K562 (cell line): ENCODE results near the gene LMAN2. TPM values are rescaled to one million over a fixed set of nuclear protein-coding genes. Genes with fewer than 3 reads are reported as not detected.

ENCODE experiments used
- BRCA1 ChIP-seq, 2 experiments: fragments of 450-650 bp in 1 of 2; sonication (generic) in 1 of 2; formaldehyde crosslinking in 1 of 2; IDR thresholded peaks; 2 replicates each; pipeline versions ENCODE4 v1.5.0 to v1.6.1; 2017 to 2020; ENCODE audit warnings: mild to moderate bottlenecking in 1 of 2, missing genetic modification reagents in 1 of 2
- FOXM1 ChIP-seq, 2 experiments: fragments of 450-650 bp in 1 of 2; sonication (generic) in 1 of 2; formaldehyde crosslinking in 1 of 2; IDR thresholded peaks; 2 replicates each; pipeline versions ENCODE4 v1.6.1 to v1.9.0; 2017 to 2022; ENCODE audit warnings: low read depth in 2 of 2, mild to moderate bottlenecking in 2 of 2, missing genetic modification reagents in 1 of 2, moderate library complexity in 1 of 2
- GABPB1 ChIP-seq: sonication (generic); formaldehyde crosslinking; IDR thresholded peaks from 2 replicates; pipeline ENCODE4 v1.8.0; 2022; ENCODE audit warnings: mild to moderate bottlenecking, missing genetic modification reagents
- HMG20B ChIP-seq: fragments of 250-450 bp; sonication (Bioruptor Pico); IDR thresholded peaks from 2 replicates; pipeline ENCODE4 v1.5.0; 2021; ENCODE audit warnings: mild to moderate bottlenecking
- L3MBTL2 ChIP-seq: fragments of 450-650 bp; IDR thresholded peaks from 2 replicates; pipeline ENCODE4 v1.6.1; 2016; ENCODE audit warnings: mild to moderate bottlenecking, moderate library complexity
- SP1 ChIP-seq: sonication (generic); formaldehyde crosslinking; IDR thresholded peaks from 2 replicates; pipeline ENCODE4 v1.8.1; 2022; ENCODE audit warnings: mild to moderate bottlenecking, missing genetic modification reagents
- TGIF2 ChIP-seq: sonication (generic); formaldehyde crosslinking; IDR thresholded peaks from 2 replicates; pipeline ENCODE4 v1.8.1; 2022; ENCODE audit warnings: mild to moderate bottlenecking, missing genetic modification reagents, moderate library complexity
- ZNF695 ChIP-seq: fragments of 450-650 bp; formaldehyde crosslinking; IDR thresholded peaks from 2 replicates; pipeline ENCODE4 v1.4.0; 2020; ENCODE audit warnings: mild to moderate bottlenecking, moderate library complexity
- polyA plus RNA-seq, 8 experiments: library from polyadenylated mRNA; depleted of rRNA in 4 of 8; stranded (reverse) in 5 of 8; unstranded in 3 of 8; fragments of >200 nt; fragmentation: Nextera tagmentation in 2 of 8; fragmentation: Illumina TruSeq in 1 of 8; extraction: Ambion mirVana in 2 of 8; extraction: Trizol in 1 of 8; gene quantifications; 2 replicates each; pipeline versions ENCODE4 v1.2.1 to v1.2.3, GENCODE V29; 2011 to 2014; ENCODE audit warnings: inconsistent platforms in 1 of 8, missing spikeins in 1 of 8
- total RNA-seq, 7 experiments: library from RNA; depleted of rRNA in 6 of 7; stranded (reverse); fragments of >200 nt in 6 of 7; fragmentation: Illumina TruSeq in 2 of 7; extraction: Trizol in 2 of 7; gene quantifications; 2 replicates each; pipeline versions ENCODE4 v1.2.1 to v1.2.3, GENCODE V29; 2011 to 2021; ENCODE audit warnings: low replicate concordance in 1 of 7
- TF ChIP-seq, protein P1 (sequence below), 2 experiments: IDR thresholded peaks; 2 replicates each; pipeline ENCODE4 v1.6.1; 2011; ENCODE audit warnings: borderline replicate concordance in 1 of 2, control low read depth in 1 of 2, low read depth in 1 of 2, low read length in 1 of 2, mild to moderate bottlenecking in 1 of 2, mixed read lengths in 1 of 2, moderate library complexity in 1 of 2; ENCODE audit not compliant: insufficient read depth in 1 of 2, insufficient read length in 1 of 2, poor library complexity in 1 of 2, severe bottlenecking in 1 of 2; ENCODE audit errors: extremely low read depth in 1 of 2
- TF ChIP-seq, protein P2 (sequence below), 3 experiments: fragments of 200-800 bp in 1 of 3; sonication (Bioruptor generic) in 1 of 3; sonication (generic) in 1 of 3; formaldehyde crosslinking in 1 of 3; IDR thresholded peaks; 2 replicates each; pipeline versions ENCODE4 v1.6.1 to v1.8.0; 2016 to 2022; ENCODE audit warnings: mild to moderate bottlenecking in 2 of 3, missing compliant biosample characterization in 2 of 3, missing genetic modification characterization in 2 of 3, missing genetic modification reagents in 1 of 3
- TF ChIP-seq, protein P3 (sequence below): fragments of 450-650 bp; IDR thresholded peaks from 2 replicates; pipeline ENCODE4 v1.6.1; 2016; ENCODE audit warnings: mild to moderate bottlenecking, moderate library complexity

The LMAN2 gene
- total and polyA plus RNA-seq, 9 of the 15 experiments (the other 6 are each of a cell fraction or from before 2014, with no cell fraction given) = 2.7 to 254 (median 136) TPM

DNA sequence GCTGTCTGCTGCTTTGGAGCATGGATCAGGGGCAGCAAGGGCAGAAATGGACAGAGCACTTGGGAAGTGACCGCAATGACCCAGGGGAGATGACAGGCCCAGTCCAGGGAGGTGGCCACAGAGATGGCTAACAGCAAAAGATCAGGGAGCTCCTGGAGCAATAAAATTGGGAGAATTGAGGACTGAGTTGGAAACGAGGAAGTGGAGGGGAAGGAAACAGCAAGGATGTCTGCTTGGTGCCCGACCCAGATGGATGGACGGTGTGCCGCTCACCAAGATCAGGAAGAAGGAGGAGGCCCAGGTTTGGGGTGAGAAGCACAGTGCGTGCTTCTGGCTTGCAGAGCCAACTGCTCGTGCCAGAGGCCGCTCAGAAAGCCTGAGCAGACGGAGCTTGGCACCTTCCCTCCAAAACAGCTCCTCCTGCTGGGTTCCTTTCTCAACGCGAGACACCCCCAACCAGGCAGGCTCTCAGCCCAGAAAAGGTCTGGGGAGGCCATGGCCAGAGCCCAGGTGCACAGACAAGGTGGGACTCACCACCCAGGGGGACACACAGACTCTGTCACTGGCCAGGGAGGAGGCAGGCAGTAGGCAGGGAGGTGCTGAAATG, 31.1 kb upstream of the LMAN2 start (continued):
- no peak for TF ChIP-seq FOXM1 (IDR thresholded peaks at IDR 0.05; ENCODE audit: low read depth)
- TF ChIP-seq FOXM1 (CRISPR knock-in tag; IDR thresholded peaks at IDR 0.05; ENCODE audit: low read depth) = no peak
- TF ChIP-seq, protein P1, sequence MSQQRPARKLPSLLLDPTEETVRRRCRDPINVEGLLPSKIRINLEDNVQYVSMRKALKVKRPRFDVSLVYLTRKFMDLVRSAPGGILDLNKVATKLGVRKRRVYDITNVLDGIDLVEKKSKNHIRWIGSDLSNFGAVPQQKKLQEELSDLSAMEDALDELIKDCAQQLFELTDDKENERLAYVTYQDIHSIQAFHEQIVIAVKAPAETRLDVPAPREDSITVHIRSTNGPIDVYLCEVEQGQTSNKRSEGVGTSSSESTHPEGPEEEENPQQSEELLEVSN (IDR thresholded peaks at IDR 0.05; ENCODE audit: borderline replicate concordance in 1 of 2, extremely low read depth in 1 of 2, insufficient read depth in 1 of 2, insufficient read length in 1 of 2, low read depth in 1 of 2, low read length in 1 of 2, poor library complexity in 1 of 2, severe bottlenecking in 1 of 2) = peak; percentile 19 to 85
- TF ChIP-seq TGIF2 (CRISPR knock-in tag) = no peak
- no peak for TF ChIP-seq HMG20B (CRISPR knock-in tag)
- TF ChIP-seq, protein P2, sequence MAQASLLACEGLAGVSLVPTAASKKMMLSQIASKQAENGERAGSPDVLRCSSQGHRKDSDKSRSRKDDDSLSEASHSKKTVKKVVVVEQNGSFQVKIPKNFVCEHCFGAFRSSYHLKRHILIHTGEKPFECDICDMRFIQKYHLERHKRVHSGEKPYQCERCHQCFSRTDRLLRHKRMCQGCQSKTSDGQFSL (CRISPR knock-in tag; IDR thresholded peaks at IDR 0.05) = 0 out of 2 replicates have a peak, but pooled peaks have one; percentile 48
- TF ChIP-seq, protein P2 (tag; IDR thresholded peaks at IDR 0.05) = no peak
- TF ChIP-seq, protein P3, sequence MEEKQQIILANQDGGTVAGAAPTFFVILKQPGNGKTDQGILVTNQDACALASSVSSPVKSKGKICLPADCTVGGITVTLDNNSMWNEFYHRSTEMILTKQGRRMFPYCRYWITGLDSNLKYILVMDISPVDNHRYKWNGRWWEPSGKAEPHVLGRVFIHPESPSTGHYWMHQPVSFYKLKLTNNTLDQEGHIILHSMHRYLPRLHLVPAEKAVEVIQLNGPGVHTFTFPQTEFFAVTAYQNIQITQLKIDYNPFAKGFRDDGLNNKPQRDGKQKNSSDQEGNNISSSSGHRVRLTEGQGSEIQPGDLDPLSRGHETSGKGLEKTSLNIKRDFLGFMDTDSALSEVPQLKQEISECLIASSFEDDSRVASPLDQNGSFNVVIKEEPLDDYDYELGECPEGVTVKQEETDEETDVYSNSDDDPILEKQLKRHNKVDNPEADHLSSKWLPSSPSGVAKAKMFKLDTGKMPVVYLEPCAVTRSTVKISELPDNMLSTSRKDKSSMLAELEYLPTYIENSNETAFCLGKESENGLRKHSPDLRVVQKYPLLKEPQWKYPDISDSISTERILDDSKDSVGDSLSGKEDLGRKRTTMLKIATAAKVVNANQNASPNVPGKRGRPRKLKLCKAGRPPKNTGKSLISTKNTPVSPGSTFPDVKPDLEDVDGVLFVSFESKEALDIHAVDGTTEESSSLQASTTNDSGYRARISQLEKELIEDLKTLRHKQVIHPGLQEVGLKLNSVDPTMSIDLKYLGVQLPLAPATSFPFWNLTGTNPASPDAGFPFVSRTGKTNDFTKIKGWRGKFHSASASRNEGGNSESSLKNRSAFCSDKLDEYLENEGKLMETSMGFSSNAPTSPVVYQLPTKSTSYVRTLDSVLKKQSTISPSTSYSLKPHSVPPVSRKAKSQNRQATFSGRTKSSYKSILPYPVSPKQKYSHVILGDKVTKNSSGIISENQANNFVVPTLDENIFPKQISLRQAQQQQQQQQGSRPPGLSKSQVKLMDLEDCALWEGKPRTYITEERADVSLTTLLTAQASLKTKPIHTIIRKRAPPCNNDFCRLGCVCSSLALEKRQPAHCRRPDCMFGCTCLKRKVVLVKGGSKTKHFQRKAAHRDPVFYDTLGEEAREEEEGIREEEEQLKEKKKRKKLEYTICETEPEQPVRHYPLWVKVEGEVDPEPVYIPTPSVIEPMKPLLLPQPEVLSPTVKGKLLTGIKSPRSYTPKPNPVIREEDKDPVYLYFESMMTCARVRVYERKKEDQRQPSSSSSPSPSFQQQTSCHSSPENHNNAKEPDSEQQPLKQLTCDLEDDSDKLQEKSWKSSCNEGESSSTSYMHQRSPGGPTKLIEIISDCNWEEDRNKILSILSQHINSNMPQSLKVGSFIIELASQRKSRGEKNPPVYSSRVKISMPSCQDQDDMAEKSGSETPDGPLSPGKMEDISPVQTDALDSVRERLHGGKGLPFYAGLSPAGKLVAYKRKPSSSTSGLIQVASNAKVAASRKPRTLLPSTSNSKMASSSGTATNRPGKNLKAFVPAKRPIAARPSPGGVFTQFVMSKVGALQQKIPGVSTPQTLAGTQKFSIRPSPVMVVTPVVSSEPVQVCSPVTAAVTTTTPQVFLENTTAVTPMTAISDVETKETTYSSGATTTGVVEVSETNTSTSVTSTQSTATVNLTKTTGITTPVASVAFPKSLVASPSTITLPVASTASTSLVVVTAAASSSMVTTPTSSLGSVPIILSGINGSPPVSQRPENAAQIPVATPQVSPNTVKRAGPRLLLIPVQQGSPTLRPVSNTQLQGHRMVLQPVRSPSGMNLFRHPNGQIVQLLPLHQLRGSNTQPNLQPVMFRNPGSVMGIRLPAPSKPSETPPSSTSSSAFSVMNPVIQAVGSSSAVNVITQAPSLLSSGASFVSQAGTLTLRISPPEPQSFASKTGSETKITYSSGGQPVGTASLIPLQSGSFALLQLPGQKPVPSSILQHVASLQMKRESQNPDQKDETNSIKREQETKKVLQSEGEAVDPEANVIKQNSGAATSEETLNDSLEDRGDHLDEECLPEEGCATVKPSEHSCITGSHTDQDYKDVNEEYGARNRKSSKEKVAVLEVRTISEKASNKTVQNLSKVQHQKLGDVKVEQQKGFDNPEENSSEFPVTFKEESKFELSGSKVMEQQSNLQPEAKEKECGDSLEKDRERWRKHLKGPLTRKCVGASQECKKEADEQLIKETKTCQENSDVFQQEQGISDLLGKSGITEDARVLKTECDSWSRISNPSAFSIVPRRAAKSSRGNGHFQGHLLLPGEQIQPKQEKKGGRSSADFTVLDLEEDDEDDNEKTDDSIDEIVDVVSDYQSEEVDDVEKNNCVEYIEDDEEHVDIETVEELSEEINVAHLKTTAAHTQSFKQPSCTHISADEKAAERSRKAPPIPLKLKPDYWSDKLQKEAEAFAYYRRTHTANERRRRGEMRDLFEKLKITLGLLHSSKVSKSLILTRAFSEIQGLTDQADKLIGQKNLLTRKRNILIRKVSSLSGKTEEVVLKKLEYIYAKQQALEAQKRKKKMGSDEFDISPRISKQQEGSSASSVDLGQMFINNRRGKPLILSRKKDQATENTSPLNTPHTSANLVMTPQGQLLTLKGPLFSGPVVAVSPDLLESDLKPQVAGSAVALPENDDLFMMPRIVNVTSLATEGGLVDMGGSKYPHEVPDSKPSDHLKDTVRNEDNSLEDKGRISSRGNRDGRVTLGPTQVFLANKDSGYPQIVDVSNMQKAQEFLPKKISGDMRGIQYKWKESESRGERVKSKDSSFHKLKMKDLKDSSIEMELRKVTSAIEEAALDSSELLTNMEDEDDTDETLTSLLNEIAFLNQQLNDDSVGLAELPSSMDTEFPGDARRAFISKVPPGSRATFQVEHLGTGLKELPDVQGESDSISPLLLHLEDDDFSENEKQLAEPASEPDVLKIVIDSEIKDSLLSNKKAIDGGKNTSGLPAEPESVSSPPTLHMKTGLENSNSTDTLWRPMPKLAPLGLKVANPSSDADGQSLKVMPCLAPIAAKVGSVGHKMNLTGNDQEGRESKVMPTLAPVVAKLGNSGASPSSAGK = peak; percentile 43
- TF ChIP-seq L3MBTL2 = peak; percentile 34; the same call in 1 of the 2 replicates
- TF ChIP-seq BRCA1 (IDR thresholded peaks at IDR 0.05) = no peak
- no peak for TF ChIP-seq BRCA1 (CRISPR knock-in tag; IDR thresholded peaks at IDR 0.05)
- TF ChIP-seq SP1 (CRISPR knock-in tag) = no peak
- no peak for TF ChIP-seq GABPB1 (CRISPR knock-in tag)
- no peak for TF ChIP-seq ZNF695 (CRISPR knock-in tag)
